H1 (cell line): ENCODE measurements around the gene WWC2. TPM values are rescaled to one million over a fixed set of nuclear protein-coding genes. Genes with fewer than 3 reads are reported as not detected.

ENCODE experiments used
- ATF2 ChIP-seq: IDR thresholded peaks from 2 replicates; pipeline ENCODE4 v1.6.1; 2012; ENCODE audit warnings: low read length, inconsistent platforms
- CHD1 ChIP-seq: IDR thresholded peaks from 2 replicates; pipeline ENCODE4 v1.6.1; 2012; ENCODE audit warnings: low read depth, low read length, improper control_type of control experiment
- CHD7 ChIP-seq: fragments of 300-600 bp; sonication (generic); IDR thresholded peaks from 2 replicates; pipeline ENCODE4 v1.7.1; 2012; ENCODE audit warnings: low read length, moderate library complexity, mild to moderate bottlenecking, inconsistent platforms; ENCODE audit not compliant: insufficient replicate concordance
- KDM5A ChIP-seq: fragments of 200-600 bp; IDR thresholded peaks from 2 replicates; pipeline ENCODE4 v1.7.1; 2012; ENCODE audit warnings: mild to moderate bottlenecking, low read length, inconsistent platforms, mixed read lengths
- RAD21 ChIP-seq, 2 experiments: IDR thresholded peaks in 1 of 2; conservative IDR thresholded peaks in 1 of 2; 2 replicates each; pipeline ENCODE4 v1.6.1; 2011; ENCODE audit warnings: low read depth in 2 of 2, low read length in 2 of 2, improper control_type of control experiment in 1 of 2, inconsistent platforms in 1 of 2, mild to moderate bottlenecking in 1 of 2, moderate library complexity in 1 of 2
- SIN3A ChIP-seq, 2 experiments: IDR thresholded peaks in 1 of 2; conservative IDR thresholded peaks in 1 of 2; 2 replicates each; pipeline ENCODE4 v1.6.1; 2011 to 2012; ENCODE audit warnings: low read length in 2 of 2, improper control_type of control experiment in 1 of 2, low read depth in 1 of 2, mild to moderate bottlenecking in 1 of 2
- SP2 ChIP-seq: IDR thresholded peaks from 2 replicates; pipeline ENCODE4 v1.6.1; 2012; ENCODE audit warnings: mild to moderate bottlenecking, low read length, inconsistent platforms
- SUZ12 ChIP-seq: fragments of 200-600 bp; sonication (generic); IDR thresholded peaks from 2 replicates; pipeline ENCODE4 v1.6.1; 2012; ENCODE audit warnings: mild to moderate bottlenecking, inconsistent platforms, low read length, moderate library complexity, mixed read lengths
- TAF1 ChIP-seq: IDR thresholded peaks from 2 replicates; pipeline ENCODE4 v1.6.1; 2011; ENCODE audit warnings: mild to moderate bottlenecking, low read depth, low read length
- TAF7 ChIP-seq: optimal IDR thresholded peaks from 2 replicates; pipeline ENCODE3; 2011; ENCODE audit warnings: low read depth, mild to moderate bottlenecking, inconsistent platforms, low read length, moderate library complexity, borderline replicate concordance
- polyA plus RNA-seq, 7 experiments: library from polyadenylated mRNA; depleted of rRNA in 3 of 7; stranded (reverse) in 5 of 7; unstranded in 2 of 7; fragments of >200 nt in 5 of 7; fragments of 200-250 nt in 2 of 7; gene quantifications; 1 replicate in 5 of 7; 2 replicates in 1 of 7; 4 replicates in 1 of 7; pipeline versions ENCODE4 v1.2.1 to v1.2.3, GENCODE V29; 2011 to 2013; ENCODE audit warnings: missing spikeins in 2 of 7, mixed read lengths in 2 of 7
- total RNA-seq: library from RNA; stranded (reverse); fragmentation: NEBNext Ultra II Directional; extraction: Animal tissue kit (Norgen Biotek cat#: 25700); gene quantifications from 2 replicates; pipeline ENCODE4 v1.2.1, GENCODE V29; 2021

The WWC2 gene
- total and polyA plus RNA-seq, 2 of the 8 experiments (the other 6 are each of a cell fraction or from before 2014, with no cell fraction given): 17.6 to 135 TPM

GRCh38 chr4:183211533-183211932 lies 112.5 kb downstream of the WWC2 start (continued):
- TF ChIP-seq CHD7 (no peak), ATF2 (no peak), TAF7 (no peak), SP2 (no peak), SUZ12 (no peak), KDM5A (no peak), CHD1 (no peak), RAD21 (IDR thresholded peaks at IDR 0.05 in 1 of 2, conservative IDR thresholded peaks at IDR 0.05 in 1 of 2; ENCODE audit: low read depth in 2 of 2, low read length in 2 of 2) (no peak), SIN3A (conservative IDR thresholded peaks at IDR 0.05 in 1 of 2, IDR thresholded peaks at IDR 0.05 in 1 of 2; ENCODE audit: low read depth in 1 of 2, low read length in 2 of 2) (no peak), TAF1 (no peak)
- TF ChIP-seq, all 59 proteins: peak for 0
